HUDEP-2 (cell line): ENCODE results near the gene SLC8A1.

ENCODE experiments used
- DNase-seq, 76 experiments: peaks; one replicate each; lab custom pipeline; 2025; ENCODE audit not compliant: unreplicated experiment in 76 of 76; lab: John Stamatoyannopoulos, UW

Gene SLC8A1

GRCh38 chr2:40317761-40318160, 134.1 kb downstream of the SLC8A1 start:
- no peak for DNase-seq

GRCh38 chr2:40317046-40317445, 134.8 kb downstream of the SLC8A1 start:
- DNase-seq = no peak

DNA sequence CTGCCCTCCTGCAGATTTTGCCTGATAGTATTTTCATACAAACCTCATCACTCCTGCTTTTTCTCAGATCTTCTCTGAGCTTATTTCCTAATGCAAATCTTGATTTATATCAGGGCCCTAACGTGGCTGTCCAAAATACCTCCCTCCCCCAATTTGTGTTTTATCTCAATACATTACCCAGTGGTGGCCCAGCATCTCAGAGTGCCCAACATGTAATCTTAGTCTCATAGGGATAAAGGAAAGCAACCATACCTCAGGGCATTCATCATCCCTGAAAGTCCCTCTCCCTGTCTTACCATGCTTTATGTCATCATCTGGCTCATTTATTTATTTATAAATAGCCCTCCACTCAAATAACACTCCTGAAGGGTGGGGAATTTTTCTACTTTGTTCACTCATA, 135.3 kb downstream of the SLC8A1 start:
- no peak for DNase-seq

GRCh38 chr2:40315683-40316082, 136.2 kb downstream of the SLC8A1 start:
- DNase-seq = no peak

GRCh38 chr2:40311026-40311425, 140.9 kb downstream of the SLC8A1 start:
- no peak for DNase-seq

DNA sequence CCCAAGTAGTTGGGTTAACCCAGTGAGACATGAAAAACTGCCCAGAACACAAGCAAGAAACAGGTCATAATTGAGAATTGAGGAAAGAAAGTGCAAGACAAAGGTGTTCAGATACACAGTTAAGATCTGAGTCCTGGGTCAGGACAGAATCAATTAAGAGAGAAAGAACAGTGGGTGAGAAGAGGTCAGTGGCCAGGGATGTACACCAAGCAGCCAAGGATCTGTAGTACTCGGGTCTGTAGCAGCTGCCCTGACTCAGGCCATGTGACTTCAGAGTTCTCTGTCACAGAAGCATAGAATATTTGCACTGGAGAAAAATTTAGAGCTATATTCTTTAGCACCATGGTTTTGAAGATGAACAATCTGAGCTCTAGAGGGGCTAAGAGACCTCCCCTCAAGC, 141.6 kb downstream of the SLC8A1 start:
- no peak for DNase-seq

- DNase-seq = no peak
Measured at GRCh38 chr2:40304340-40304739, 147.6 kb downstream of the SLC8A1 start.

DNA sequence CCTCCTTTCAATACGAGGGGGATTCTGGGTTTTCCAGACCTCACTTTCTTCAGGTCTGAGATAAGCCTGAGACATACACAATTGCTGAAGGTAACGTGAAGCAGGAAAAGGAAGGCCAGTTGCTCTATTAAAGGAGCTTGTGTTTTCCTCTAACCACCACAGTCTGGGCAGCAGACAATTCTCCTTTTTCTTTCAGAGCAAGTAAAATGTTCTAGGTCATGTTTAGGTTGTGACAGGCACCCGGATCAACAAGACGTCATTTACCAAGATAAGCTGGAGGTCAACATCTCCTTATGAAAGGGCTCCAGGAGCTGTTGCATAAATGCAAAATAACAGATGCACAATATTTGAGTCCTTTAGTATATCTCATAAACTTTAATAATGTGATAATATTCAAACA, 148.1 kb downstream of the SLC8A1 start:
- DNase-seq = no peak

GRCh38 chr2:40302751-40303325, 149.1 kb downstream of the SLC8A1 start:
- no peak for DNase-seq

GRCh38 chr2:40300391-40300790, 151.5 kb downstream of the SLC8A1 start:
- no peak for DNase-seq

DNA sequence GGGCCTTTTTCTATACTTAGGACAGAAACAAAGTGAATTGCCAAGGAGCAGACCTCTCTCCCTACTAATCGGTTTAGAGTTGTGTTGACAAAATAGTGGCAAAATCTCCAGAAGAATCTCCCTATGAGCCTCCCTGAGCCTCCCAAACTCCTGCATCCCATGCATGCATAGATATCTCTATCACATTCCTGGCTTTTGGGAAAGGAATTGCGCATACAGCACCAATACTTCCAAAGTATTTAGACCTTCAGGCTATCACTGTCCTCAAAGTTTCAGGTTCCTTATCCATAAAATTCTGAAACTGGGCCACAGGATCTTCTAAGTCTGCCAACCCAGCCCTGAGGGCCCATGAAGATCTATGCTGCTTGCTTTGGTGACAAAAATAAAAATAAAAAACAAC, 152.1 kb downstream of the SLC8A1 start:
- no peak for DNase-seq

DNA sequence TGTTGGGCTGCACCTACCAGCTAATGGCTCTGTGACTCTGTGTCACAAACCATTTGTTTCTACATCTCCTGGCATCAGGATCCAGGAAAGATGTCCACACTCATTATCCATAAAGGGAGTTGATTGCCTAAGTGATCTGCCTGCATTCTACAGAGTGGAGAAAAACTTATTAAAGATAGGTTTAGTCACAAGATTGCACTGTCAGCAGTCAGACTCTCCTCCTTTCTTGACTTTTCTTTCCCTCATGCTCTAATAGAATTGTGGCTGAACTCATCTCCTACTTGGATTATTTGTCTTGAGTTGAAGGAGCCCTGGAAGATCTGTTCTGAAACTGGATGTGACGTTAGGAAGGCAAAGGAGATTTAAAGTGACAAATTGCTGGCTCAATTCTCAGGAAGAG, 152.7 kb downstream of the SLC8A1 start:
- no peak for DNase-seq

DNA sequence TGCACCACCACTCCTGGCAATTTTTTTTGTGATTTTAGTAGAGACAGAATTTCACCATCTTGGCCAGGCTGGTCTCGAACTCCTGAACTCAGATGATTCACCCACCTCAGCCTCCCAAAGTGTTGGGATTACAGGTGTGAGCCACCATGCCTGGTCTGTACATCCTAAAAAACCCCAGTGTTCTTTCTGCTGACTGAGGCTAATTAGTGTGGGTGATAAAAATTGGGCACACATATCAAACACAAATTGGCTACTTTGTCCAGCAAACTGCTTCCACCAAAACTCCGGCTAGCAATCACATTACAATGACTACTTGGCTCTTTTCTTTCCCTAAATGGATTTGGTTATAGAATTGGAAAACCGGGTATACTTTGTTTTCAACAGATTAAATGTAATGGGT, 153.9 kb downstream of the SLC8A1 start:
- DNase-seq = no peak

- DNase-seq = no peak
Measured at GRCh38 chr2:40292291-40292690, 159.6 kb downstream of the SLC8A1 start.

GRCh38 chr2:40289771-40290404, 162.0 kb downstream of the SLC8A1 start:
- DNase-seq = no peak

DNA sequence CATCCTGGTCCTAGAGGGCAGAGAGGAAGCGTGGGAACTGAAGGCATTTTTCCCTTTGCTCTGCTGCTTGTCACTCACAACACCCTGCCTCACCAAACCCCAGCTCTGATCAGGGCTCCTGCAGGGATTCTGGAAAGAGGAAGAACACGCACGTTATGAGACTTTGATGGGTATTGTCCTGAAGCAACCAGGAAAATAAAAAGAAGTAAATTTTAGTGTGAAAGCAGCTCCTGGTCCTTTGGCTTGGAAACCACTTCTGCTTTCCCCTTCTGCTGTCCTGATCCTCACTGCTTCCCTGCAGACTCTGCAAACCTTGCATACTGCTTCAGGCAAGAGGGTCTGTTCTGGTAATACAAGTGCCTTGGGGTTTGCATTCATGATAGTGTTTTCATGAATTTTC, 164.1 kb downstream of the SLC8A1 start:
- DNase-seq = no peak

GRCh38 chr2:40287195-40287594, 164.7 kb downstream of the SLC8A1 start:
- no peak for DNase-seq

GRCh38 chr2:40286721-40287120, 165.2 kb downstream of the SLC8A1 start:
- no peak for DNase-seq

GRCh38 chr2:40285391-40285790, 166.5 kb downstream of the SLC8A1 start:
- no peak for DNase-seq

GRCh38 chr2:40284797-40285196, 167.1 kb downstream of the SLC8A1 start:
- no peak for DNase-seq

- no peak for DNase-seq
Measured at GRCh38 chr2:40283111-40283909, 168.6 kb downstream of the SLC8A1 start.

DNA sequence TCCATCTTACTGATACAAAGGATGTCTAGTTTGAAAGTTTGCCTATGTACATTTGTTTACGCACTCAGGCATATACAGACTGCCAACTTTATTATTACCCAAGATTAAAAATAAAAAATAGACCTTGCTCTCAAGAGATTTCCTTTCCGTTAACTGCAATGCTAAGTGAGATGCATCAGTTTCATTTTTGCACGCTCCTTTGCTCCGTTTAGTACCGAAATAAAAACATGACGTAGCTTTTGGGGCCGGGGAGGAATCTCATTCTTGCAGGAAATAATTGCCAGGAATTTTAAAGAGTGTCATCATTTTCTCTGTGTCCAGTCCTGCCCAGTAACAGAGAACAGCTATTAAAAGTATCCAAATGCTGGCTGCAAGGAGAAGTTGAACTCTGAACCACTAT, 169.5 kb downstream of the SLC8A1 start:
- DNase-seq = no peak
